ENCODE measurements around the gene GGTA1. TPM values are rescaled to one million over a fixed set of nuclear protein-coding genes. Genes with fewer than 3 reads are reported as not detected.

Gene GGTA1
- polyA plus RNA-seq, 1 donor (not counting 4 experiments of a cell fraction or from before 2014, with no cell fraction given) = not detected

- H3K27me3 ChIP-seq (ENCODE audit: control insufficient read depth, extremely low read depth, insufficient read depth, low read length) = peaks cover 18% of the 10 kb centered on the region
- no peaks in the 10 kb centered on the region for H4K20me1 ChIP-seq (ENCODE audit: control insufficient read depth, extremely low read depth, insufficient read depth, low read length)
- DNase-seq (ENCODE audit: low read depth, low spot score) = no peak
- no peaks in the 10 kb centered on the region for H3K9me3 ChIP-seq (ENCODE audit: control insufficient read depth, low read depth, low read length)
- H3K27ac ChIP-seq (ENCODE audit: control insufficient read depth, insufficient read depth, low read length) = no peak overlapping the region
- no peaks in the 10 kb centered on the region for H3K9me1 ChIP-seq (ENCODE audit: control insufficient read depth, extremely low read depth, insufficient read depth, low read length)
- peaks cover 18% of the 10 kb centered on the region for H3K4me1 ChIP-seq (ENCODE audit: control insufficient read depth, extremely low read depth, insufficient read depth, low read length)
- no peak for FAIRE-seq
- H3K36me3 ChIP-seq (ENCODE audit: control insufficient read depth in 2 of 2, extremely low read depth in 1 of 2, insufficient read depth in 2 of 2, low read length in 2 of 2) = no peaks in the 10 kb centered on the region
- H3K79me2 ChIP-seq (ENCODE audit: control insufficient read depth, insufficient read depth, low read length) = no peaks in the 10 kb centered on the region
- H3K4me2 ChIP-seq (ENCODE audit: control insufficient read depth, extremely low read depth, insufficient read depth, low read depth, low read length) = peak overlapping the region; percentile 85
- H3K4me3 ChIP-seq (ENCODE audit: control insufficient read depth in 2 of 3, extremely low read depth in 1 of 3, insufficient read depth in 2 of 3, low read depth in 1 of 3, low read length in 3 of 3) = peak overlapping the region; percentile 28 to 62 (median 58)
- dilution Hi-C loops (cut with MboI; ENCODE audit: extremely low pct_ligation_motif_present, low sequenced_read_pairs) = no loop called here
- peak overlapping the region; percentile 22 for H3K9ac ChIP-seq (ENCODE audit: control insufficient read depth, extremely low read depth, insufficient read depth, low read length)
- TF ChIP-seq, protein P1, sequence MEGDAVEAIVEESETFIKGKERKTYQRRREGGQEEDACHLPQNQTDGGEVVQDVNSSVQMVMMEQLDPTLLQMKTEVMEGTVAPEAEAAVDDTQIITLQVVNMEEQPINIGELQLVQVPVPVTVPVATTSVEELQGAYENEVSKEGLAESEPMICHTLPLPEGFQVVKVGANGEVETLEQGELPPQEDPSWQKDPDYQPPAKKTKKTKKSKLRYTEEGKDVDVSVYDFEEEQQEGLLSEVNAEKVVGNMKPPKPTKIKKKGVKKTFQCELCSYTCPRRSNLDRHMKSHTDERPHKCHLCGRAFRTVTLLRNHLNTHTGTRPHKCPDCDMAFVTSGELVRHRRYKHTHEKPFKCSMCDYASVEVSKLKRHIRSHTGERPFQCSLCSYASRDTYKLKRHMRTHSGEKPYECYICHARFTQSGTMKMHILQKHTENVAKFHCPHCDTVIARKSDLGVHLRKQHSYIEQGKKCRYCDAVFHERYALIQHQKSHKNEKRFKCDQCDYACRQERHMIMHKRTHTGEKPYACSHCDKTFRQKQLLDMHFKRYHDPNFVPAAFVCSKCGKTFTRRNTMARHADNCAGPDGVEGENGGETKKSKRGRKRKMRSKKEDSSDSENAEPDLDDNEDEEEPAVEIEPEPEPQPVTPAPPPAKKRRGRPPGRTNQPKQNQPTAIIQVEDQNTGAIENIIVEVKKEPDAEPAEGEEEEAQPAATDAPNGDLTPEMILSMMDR (optimal IDR thresholded peaks at IDR 0.05 in 1 of 3, IDR thresholded peaks at IDR 0.05 in 1 of 3, conservative IDR thresholded peaks at IDR 0.05 in 1 of 3; ENCODE audit: extremely low read depth in 1 of 3, insufficient read depth in 2 of 3, low read length in 3 of 3) = no peak
- no peak for TF ChIP-seq EZH2 (IDR thresholded peaks at IDR 0.05; ENCODE audit: low read length)
- H2AFZ ChIP-seq (ENCODE audit: control insufficient read depth, low read length) = peak overlapping the region; percentile 79
These were observed 478 bp upstream of the GGTA1 start for GRCh38 chr9:121500165-121500478.

DNA sequence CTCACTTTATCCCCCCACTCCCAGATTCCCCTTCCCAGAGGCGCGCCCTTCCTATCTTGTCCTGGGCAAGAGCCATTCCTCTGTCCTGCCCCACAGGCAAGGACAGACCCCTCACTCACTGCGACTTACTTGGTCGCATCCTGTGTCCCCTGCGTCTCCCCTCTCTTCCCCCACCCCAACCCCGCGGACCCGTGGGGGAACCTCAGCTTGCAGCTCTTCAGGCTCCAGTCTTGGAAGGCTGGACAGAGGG lies 542 bp downstream of the GGTA1 start:
- peak overlapping the region; percentile 28 to 62 (median 58) for H3K4me3 ChIP-seq (ENCODE audit: control insufficient read depth in 2 of 3, extremely low read depth in 1 of 3, insufficient read depth in 2 of 3, low read depth in 1 of 3, low read length in 3 of 3)
- TF ChIP-seq EZH2 (IDR thresholded peaks at IDR 0.05; ENCODE audit: low read length) = no peak
- TF ChIP-seq, protein P1 (optimal IDR thresholded peaks at IDR 0.05 in 1 of 3, IDR thresholded peaks at IDR 0.05 in 1 of 3, conservative IDR thresholded peaks at IDR 0.05 in 1 of 3; ENCODE audit: extremely low read depth in 1 of 3, insufficient read depth in 2 of 3, low read length in 3 of 3) = no peak
- no peak for DNase-seq (ENCODE audit: low read depth, low spot score)
- H2AFZ ChIP-seq (ENCODE audit: control insufficient read depth, low read length) = peak overlapping the region; percentile 68
- peaks cover 18% of the 10 kb centered on the region for H3K4me1 ChIP-seq (ENCODE audit: control insufficient read depth, extremely low read depth, insufficient read depth, low read length)
- H3K9me3 ChIP-seq (ENCODE audit: control insufficient read depth, low read depth, low read length) = no peaks in the 10 kb centered on the region
- H3K9me1 ChIP-seq (ENCODE audit: control insufficient read depth, extremely low read depth, insufficient read depth, low read length) = no peaks in the 10 kb centered on the region
- peaks cover 18% of the 10 kb centered on the region for H3K27me3 ChIP-seq (ENCODE audit: control insufficient read depth, extremely low read depth, insufficient read depth, low read length)
- H3K36me3 ChIP-seq (ENCODE audit: control insufficient read depth in 2 of 2, extremely low read depth in 1 of 2, insufficient read depth in 2 of 2, low read length in 2 of 2) = no peaks in the 10 kb centered on the region
- no peaks in the 10 kb centered on the region for H3K79me2 ChIP-seq (ENCODE audit: control insufficient read depth, insufficient read depth, low read length)
- no peaks in the 10 kb centered on the region for H4K20me1 ChIP-seq (ENCODE audit: control insufficient read depth, extremely low read depth, insufficient read depth, low read length)
- H3K4me2 ChIP-seq (ENCODE audit: control insufficient read depth, extremely low read depth, insufficient read depth, low read depth, low read length) = peak overlapping the region; percentile 85
- FAIRE-seq = no peak
- dilution Hi-C loops (cut with MboI; ENCODE audit: extremely low pct_ligation_motif_present, low sequenced_read_pairs) = no loop called here
- H3K27ac ChIP-seq (ENCODE audit: control insufficient read depth, insufficient read depth, low read length) = no peak overlapping the region
- H3K9ac ChIP-seq (ENCODE audit: control insufficient read depth, extremely low read depth, insufficient read depth, low read length) = no peak overlapping the region
